ENCODE measurements around the gene CDK8. TPM values are rescaled to one million over a fixed set of nuclear protein-coding genes. Genes with fewer than 3 reads are reported as not detected.

CDK8 gene
- polyA plus RNA-seq, 3 donors: 3.0 to 10.9 (median 3.3) TPM

GRCh38 chr13:26449063-26449848 lies 195.3 kb downstream of the CDK8 start:
- Mint-ChIP-seq H3K27ac (no peak overlapping the region), H3K27me3 (ENCODE audit: low read depth in 3 of 3) (peaks cover 0 to 1% (median 0%) of the 10 kb centered on the region in 3 donors), H3K9me3 (peaks cover 0 to 11% (median 6%) of the 10 kb centered on the region in 7 donors), H3K4me3 (no peak overlapping the region), H3K36me3 (no peaks in the 10 kb centered on the region), H3K4me1 (no peaks in the 10 kb centered on the region)
- H3K4me3 ChIP-seq (replicated peaks in 1 of 3; ENCODE audit: low read depth in 2 of 3, low read length in 3 of 3): no peak overlapping the region
- no peaks in the 10 kb centered on the region for H3K79me2 ChIP-seq (ENCODE audit: insufficient read depth, low read length)
- H3K27ac ChIP-seq (ENCODE audit: low read depth in 1 of 2, low read length in 2 of 2): no peak overlapping the region
- TF ChIP-seq, protein P1, sequence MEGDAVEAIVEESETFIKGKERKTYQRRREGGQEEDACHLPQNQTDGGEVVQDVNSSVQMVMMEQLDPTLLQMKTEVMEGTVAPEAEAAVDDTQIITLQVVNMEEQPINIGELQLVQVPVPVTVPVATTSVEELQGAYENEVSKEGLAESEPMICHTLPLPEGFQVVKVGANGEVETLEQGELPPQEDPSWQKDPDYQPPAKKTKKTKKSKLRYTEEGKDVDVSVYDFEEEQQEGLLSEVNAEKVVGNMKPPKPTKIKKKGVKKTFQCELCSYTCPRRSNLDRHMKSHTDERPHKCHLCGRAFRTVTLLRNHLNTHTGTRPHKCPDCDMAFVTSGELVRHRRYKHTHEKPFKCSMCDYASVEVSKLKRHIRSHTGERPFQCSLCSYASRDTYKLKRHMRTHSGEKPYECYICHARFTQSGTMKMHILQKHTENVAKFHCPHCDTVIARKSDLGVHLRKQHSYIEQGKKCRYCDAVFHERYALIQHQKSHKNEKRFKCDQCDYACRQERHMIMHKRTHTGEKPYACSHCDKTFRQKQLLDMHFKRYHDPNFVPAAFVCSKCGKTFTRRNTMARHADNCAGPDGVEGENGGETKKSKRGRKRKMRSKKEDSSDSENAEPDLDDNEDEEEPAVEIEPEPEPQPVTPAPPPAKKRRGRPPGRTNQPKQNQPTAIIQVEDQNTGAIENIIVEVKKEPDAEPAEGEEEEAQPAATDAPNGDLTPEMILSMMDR (IDR thresholded peaks at IDR 0.05): no peak
- H4K20me1 ChIP-seq (ENCODE audit: insufficient read depth, low read length): no peaks in the 10 kb centered on the region
- peaks cover 0 to 11% of the 10 kb centered on the region in 2 donors for H3K9me3 ChIP-seq (replicated peaks in 1 of 2; ENCODE audit: control insufficient read depth in 1 of 2, insufficient read depth in 1 of 2, low read length in 2 of 2)
- no peak overlapping the region for H3K9ac ChIP-seq (ENCODE audit: insufficient read depth, low read length, poor library complexity, severe bottlenecking)
- H3K36me3 ChIP-seq (replicated peaks in 1 of 2; ENCODE audit: control insufficient read depth in 1 of 2, insufficient read depth in 2 of 2, low read length in 2 of 2): no peaks in the 10 kb centered on the region
- no peaks in the 10 kb centered on the region for H3K4me1 ChIP-seq (ENCODE audit: control insufficient read depth in 1 of 2, insufficient read depth in 2 of 2, low read length in 2 of 2)
- no peak overlapping the region for H3K4me2 ChIP-seq (replicated peaks; ENCODE audit: extremely low read depth, low read length, poor library complexity, severe bottlenecking)
- WGBS (ENCODE audit: insufficient coverage): 94% methylated on average over 2 of the region's 2 CpGs
- H3K27me3 ChIP-seq (ENCODE audit: control insufficient read depth in 2 of 2, insufficient read depth in 2 of 2, low read length in 2 of 2): no peaks in the 10 kb centered on the region
- DNase-seq: no peak
- no peak overlapping the region for H2AFZ ChIP-seq (ENCODE audit: insufficient read depth, low read depth, low read length, poor library complexity, severe bottlenecking)
- intact Hi-C loops (cut with micrococcal nuclease): no loop called here

Small RNAs within 50 kb of the gene (small RNA-seq; reads per million reads assigned to genes)
- not detected for gene RF02271 (ENCODE audit: insufficient read length, low read depth)

Other genes starting within 250 kb of the CDK8 start
- not detected for gene SHISA2, start 202.1 kb upstream of the CDK8 start, polyA plus RNA-seq
- 10 to 100 TPM in 2 of 3 donors, 1 to 10 TPM in 1; 8.9 to 20.3 (median 15.0) TPM for gene RNF6, start 31.8 kb upstream of the CDK8 start, polyA plus RNA-seq